Right atrium auricular region (tissue), 2 donors: Measurements from ENCODE around the gene CHGA. TPM values are rescaled to one million over a fixed set of nuclear protein-coding genes. Genes with fewer than 3 reads are reported as not detected.

ENCODE experiments used
- DNase-seq: peaks from one replicate; pipeline ENCODE4 v3.0.0-alpha.2; 2019; ENCODE audit warnings: low spot score
- H3K27ac ChIP-seq, 2 donors: fragments of 200-600 bp; sonication (generic); 1 replicate in 1 of 2; 2 replicates in 1 of 2; pipeline ENCODE4 v1.5.1; 2016 to 2019
- H3K27me3 ChIP-seq, 2 donors: fragments of 200-600 bp; sonication (generic); one replicate each; pipeline versions ENCODE4 v1.5.1 to v1.6.0; 2017 to 2019
- H3K36me3 ChIP-seq: fragments of 200-600 bp; sonication (generic); one replicate; pipeline ENCODE4 v1.5.1; 2016
- H3K4me1 ChIP-seq, 2 donors: fragments of 200-600 bp; sonication (generic); one replicate each; pipeline versions ENCODE4 v1.5.1 to v1.6.0; 2017 to 2019
- H3K4me3 ChIP-seq, 2 donors: fragments of 200-600 bp; sonication (generic); 1 replicate in 1 of 2; 2 replicates in 1 of 2; pipeline ENCODE4 v1.5.1; 2017 to 2019; ENCODE audit warnings: mild to moderate bottlenecking in 1 of 2, moderate library complexity in 1 of 2
- H3K9me3 ChIP-seq, 2 donors: fragments of 200-600 bp; sonication (generic); one replicate each; pipeline ENCODE4 v1.5.1; 2019
- total RNA-seq, 2 donors: library from RNA; depleted of rRNA; stranded (reverse); fragments of >200 nt; gene quantifications; one replicate each; pipeline ENCODE4 v1.1.0, GENCODE V29; 2016
- TF ChIP-seq, protein P1 (sequence below), 2 donors: fragments of 200-600 bp; sonication (generic); IDR thresholded peaks; one replicate each; pipeline ENCODE4 v1.5.1; 2019; ENCODE audit warnings: antibody characterized with exemption in 2 of 2

Gene CHGA
- total RNA-seq, 2 donors from 2014 or later, result not detected

- Histone ChIP-seq H3K4me1 (no peaks in the 10 kb centered on the region), H3K9me3 (peaks cover 0 to 6% of the 10 kb centered on the region in 2 donors), H3K27me3 (no peaks in the 10 kb centered on the region), H3K27ac (no peak overlapping the region), H3K36me3 (no peaks in the 10 kb centered on the region), H3K4me3 (no peak overlapping the region)
- TF ChIP-seq, protein P1, sequence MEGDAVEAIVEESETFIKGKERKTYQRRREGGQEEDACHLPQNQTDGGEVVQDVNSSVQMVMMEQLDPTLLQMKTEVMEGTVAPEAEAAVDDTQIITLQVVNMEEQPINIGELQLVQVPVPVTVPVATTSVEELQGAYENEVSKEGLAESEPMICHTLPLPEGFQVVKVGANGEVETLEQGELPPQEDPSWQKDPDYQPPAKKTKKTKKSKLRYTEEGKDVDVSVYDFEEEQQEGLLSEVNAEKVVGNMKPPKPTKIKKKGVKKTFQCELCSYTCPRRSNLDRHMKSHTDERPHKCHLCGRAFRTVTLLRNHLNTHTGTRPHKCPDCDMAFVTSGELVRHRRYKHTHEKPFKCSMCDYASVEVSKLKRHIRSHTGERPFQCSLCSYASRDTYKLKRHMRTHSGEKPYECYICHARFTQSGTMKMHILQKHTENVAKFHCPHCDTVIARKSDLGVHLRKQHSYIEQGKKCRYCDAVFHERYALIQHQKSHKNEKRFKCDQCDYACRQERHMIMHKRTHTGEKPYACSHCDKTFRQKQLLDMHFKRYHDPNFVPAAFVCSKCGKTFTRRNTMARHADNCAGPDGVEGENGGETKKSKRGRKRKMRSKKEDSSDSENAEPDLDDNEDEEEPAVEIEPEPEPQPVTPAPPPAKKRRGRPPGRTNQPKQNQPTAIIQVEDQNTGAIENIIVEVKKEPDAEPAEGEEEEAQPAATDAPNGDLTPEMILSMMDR (IDR thresholded peaks at IDR 0.05), result no peak
- DNase-seq, result no peak
Observed at GRCh38 chr14:92890830-92891588, 31.9 kb upstream of the CHGA start.

DNA sequence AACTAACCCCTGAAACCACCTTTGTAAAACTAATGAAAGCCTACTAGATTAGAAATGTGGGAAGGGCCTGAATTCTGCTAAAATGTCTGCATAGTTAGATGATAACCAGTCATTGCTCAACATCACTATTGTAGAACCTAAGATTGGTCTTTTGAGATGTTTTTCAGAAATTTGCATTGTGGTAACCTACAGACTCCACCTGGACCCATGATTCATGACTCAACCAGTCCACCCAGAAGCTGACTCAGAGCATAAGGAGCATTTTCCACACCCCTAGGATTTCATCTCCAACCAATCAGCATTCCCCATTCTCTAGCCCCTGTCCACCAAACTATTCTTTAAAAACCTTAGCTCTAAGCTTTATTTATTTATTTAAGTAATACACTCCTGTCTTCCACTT lies 30.4 kb upstream of the CHGA start:
- Histone ChIP-seq H3K9me3 (peaks cover 0 to 6% of the 10 kb centered on the region in 2 donors), H3K27me3 (no peaks in the 10 kb centered on the region), H3K27ac (no peak overlapping the region), H3K4me3 (no peak overlapping the region), H3K36me3 (no peaks in the 10 kb centered on the region), H3K4me1 (no peaks in the 10 kb centered on the region)
- TF ChIP-seq, protein P1 (IDR thresholded peaks at IDR 0.05), result no peak
- no peak for DNase-seq

DNA sequence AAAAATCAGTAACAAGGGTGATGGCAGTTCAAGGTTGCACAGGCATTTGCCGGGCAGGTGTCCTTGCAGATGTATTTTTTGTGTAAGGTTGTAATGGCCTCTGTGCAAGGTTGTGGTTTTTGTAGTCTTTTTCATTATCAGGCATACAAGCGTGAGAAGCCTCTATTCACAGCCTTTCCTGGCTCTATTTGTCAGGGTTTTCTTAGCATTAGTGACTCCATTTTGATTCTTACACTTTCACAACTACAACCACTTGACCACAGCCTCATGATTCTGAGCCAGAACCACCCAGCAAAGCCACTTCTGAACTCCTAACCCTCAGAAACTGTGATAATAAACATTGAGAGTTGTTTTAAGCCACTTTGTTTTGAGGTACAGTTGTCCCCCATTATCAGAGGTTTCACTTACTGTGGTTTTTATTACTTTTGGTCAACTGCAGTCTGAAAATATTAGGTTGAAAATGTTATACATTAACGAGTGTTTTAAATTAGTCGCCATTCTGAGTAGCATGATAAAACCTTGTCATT lies 27.5 kb upstream of the CHGA start:
- H3K9me3 ChIP-seq, result peaks cover 0 to 6% of the 10 kb centered on the region in 2 donors
- no peaks in the 10 kb centered on the region for H3K27me3 ChIP-seq
- TF ChIP-seq, protein P1 (IDR thresholded peaks at IDR 0.05), result no peak
- H3K27ac ChIP-seq, result no peak overlapping the region
- DNase-seq, result no peak
- H3K36me3 ChIP-seq, result no peaks in the 10 kb centered on the region
- no peak overlapping the region for H3K4me3 ChIP-seq
- H3K4me1 ChIP-seq, result no peaks in the 10 kb centered on the region

DNA sequence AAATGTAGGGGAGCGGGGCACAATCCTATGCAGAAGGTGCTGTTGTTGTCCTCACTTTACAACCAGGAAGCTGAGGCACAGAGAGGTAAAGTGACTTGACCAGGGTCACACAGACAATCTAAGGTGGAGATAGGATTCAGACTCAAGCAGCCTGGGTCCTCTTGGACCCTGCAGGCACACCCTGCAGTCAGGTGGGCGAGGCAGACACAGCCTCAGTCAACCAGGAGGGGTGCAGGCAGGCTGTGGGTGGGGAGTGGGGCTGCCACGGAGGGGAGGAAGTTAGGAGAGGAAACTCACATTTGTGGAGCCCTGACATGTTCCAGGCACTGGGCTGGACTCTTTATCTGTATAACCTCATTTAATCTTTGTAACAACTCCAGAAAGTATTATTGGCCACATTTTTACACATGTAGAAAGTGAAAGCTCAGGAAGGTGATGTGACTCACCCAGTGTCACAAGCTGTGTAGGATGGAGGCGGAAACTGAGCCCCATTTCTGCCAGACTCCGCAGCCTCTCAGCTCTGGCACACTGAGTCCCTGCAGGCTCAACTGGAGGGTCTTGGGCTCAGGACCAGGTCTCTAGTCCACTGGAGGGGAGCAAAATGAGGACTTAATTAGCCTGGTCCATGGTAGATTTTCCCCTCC lies 24.9 kb upstream of the CHGA start:
- H3K36me3 ChIP-seq, result no peaks in the 10 kb centered on the region
- H3K4me1 ChIP-seq, result no peaks in the 10 kb centered on the region
- H3K9me3 ChIP-seq, result peaks cover 0 to 2% of the 10 kb centered on the region in 2 donors
- no peak overlapping the region for H3K27ac ChIP-seq
- H3K4me3 ChIP-seq, result no peak overlapping the region
- H3K27me3 ChIP-seq, result no peaks in the 10 kb centered on the region
- no peak for DNase-seq
- TF ChIP-seq, protein P1 (IDR thresholded peaks at IDR 0.05), result no peak

DNA sequence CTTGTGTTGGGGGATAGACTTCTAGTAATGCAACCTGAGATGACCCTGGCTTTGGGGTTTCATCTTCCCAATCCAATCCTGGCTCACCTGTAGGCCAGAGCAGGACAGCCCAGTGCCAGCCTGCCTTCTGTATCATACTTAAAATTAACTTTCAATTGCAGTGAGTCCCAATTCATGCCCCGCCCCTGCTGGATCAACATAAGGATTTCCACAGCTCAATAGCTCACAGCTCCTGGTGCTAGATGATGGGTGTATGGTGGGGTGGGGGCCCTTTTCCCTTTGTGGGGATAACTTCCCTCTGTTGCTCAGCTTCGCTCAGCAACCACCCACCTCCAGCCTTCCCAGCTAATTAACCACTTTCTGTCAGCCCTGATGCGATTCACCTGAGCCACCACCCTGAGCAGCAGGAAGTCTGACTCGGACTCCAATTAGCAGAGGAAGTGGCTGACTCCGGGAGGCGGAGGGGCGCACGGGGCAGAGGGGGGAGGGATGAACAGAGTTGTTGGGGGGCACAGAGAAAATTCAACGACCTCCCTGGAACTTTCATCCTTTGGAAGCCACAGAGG lies 24.3 kb upstream of the CHGA start:
- TF ChIP-seq, protein P1 (IDR thresholded peaks at IDR 0.05), result no peak
- Histone ChIP-seq H3K27ac (no peak overlapping the region), H3K4me3 (no peak overlapping the region), H3K9me3 (no peaks in the 10 kb centered on the region), H3K27me3 (no peaks in the 10 kb centered on the region), H3K36me3 (no peaks in the 10 kb centered on the region), H3K4me1 (no peaks in the 10 kb centered on the region)
- DNase-seq, result no peak
